HCT116 (cell line): ENCODE measurements around the gene ATXN2.

ENCODE experiments used
- CTCF ChIP-seq, 3 experiments: fragments of 200-600 bp in 1 of 3; sonication (generic) in 1 of 3; IDR thresholded peaks in 2 of 3; conservative IDR thresholded peaks in 1 of 3; 2 replicates each; pipeline ENCODE4 v1.5.1; 2012 to 2017; ENCODE audit warnings: low read depth in 2 of 3, low read length in 2 of 3, antibody characterized with exemption in 1 of 3, borderline replicate concordance in 1 of 3, control low read depth in 1 of 3, mild to moderate bottlenecking in 1 of 3, mixed read lengths in 1 of 3, mixed run types in 1 of 3, moderate library complexity in 1 of 3; ENCODE audit not compliant: insufficient read depth in 1 of 3
- RAD21 ChIP-seq: IDR thresholded peaks from 2 replicates; pipeline ENCODE4 v1.6.1; 2012; ENCODE audit warnings: low read depth, mild to moderate bottlenecking
- REST ChIP-seq: IDR thresholded peaks from 2 replicates; pipeline ENCODE4 v1.6.1; 2012; ENCODE audit warnings: low read depth

- no peak for TF ChIP-seq REST
- no peak for TF ChIP-seq RAD21
- no peak for TF ChIP-seq CTCF (IDR thresholded peaks at IDR 0.05 in 2 of 3, conservative IDR thresholded peaks at IDR 0.05 in 1 of 3; ENCODE audit: borderline replicate concordance in 1 of 3, insufficient read depth in 1 of 3, low read depth in 2 of 3, low read length in 2 of 3)
Measured at GRCh38 chr12:111417290-111417689, 181.8 kb downstream of the ATXN2 start.
